MCF 10A (cell line): ENCODE measurements around the gene SULT4A1. TPM values are rescaled to one million over a fixed set of nuclear protein-coding genes. Genes with fewer than 3 reads are reported as not detected.

Experiments
- BruUV-seq: library from RNA; stranded (reverse); fragments of 400-500 nt; replicated peaks from 2 replicates; lab custom pipeline; 2021; lab: Mats Ljungman, UMichigan
- CTCF ChIA-PET: fragments of 300-600 bp; sonication (Branson Sonifier 250); formaldehyde crosslinking; extraction: SDS; loops from one replicate; lab custom pipeline; 2021; ENCODE audit warnings: antibody characterized with exemption, inconsistent platforms; lab: Yijun Ruan, JAX
- POLR2A ChIA-PET: fragments of 300-600, 350-650 bp; sonication (Branson Sonifier 250); formaldehyde crosslinking; extraction: SDS; loops from one replicate; lab custom pipeline; 2020; ENCODE audit warnings: antibody characterized with exemption, inconsistent platforms; lab: Yijun Ruan, JAX
- DNase-seq: peaks from one replicate; pipeline ENCODE4 v3.0.0-alpha.2; 2018; ENCODE audit not compliant: unreplicated experiment
- H3K27ac Mint-ChIP-seq: one replicate; pipeline ENCODE4 v1.8.0; 2022; ENCODE audit warnings: mild to moderate bottlenecking, low read depth, mixed read lengths; ENCODE audit not compliant: unreplicated experiment
- H3K27me3 Mint-ChIP-seq: one replicate; pipeline ENCODE4 v1.8.0; 2022; ENCODE audit warnings: mixed read lengths; ENCODE audit not compliant: insufficient read depth, unreplicated experiment
- H3K36me3 Mint-ChIP-seq: one replicate; pipeline ENCODE4 v1.8.0; 2022; ENCODE audit warnings: mild to moderate bottlenecking, moderate library complexity, mixed read lengths; ENCODE audit not compliant: insufficient read depth, unreplicated experiment
- H3K4me1 Mint-ChIP-seq: one replicate; pipeline ENCODE4 v1.8.0; 2022; ENCODE audit warnings: mixed read lengths; ENCODE audit not compliant: insufficient read depth, unreplicated experiment
- H3K4me3 Mint-ChIP-seq: one replicate; pipeline ENCODE4 v1.8.0; 2022; ENCODE audit warnings: mild to moderate bottlenecking, moderate library complexity, mixed read lengths; ENCODE audit not compliant: unreplicated experiment
- H3K9me3 Mint-ChIP-seq: one replicate; pipeline ENCODE4 v1.8.0; 2022; ENCODE audit warnings: mixed read lengths; ENCODE audit not compliant: unreplicated experiment
- CTCF ChIP-seq: fragments of 200-600 bp; IDR thresholded peaks from one replicate; pipeline ENCODE4 v1.8.0; 2022; ENCODE audit warnings: antibody characterized with exemption, mild to moderate bottlenecking; ENCODE audit not compliant: unreplicated experiment
- intact Hi-C: fragments of 100-400 bp; cut with micrococcal nuclease; formaldehyde crosslinking; loops from 2 replicates; pipeline ENCODE4 v1.14.1; 2022
- total RNA-seq: library from RNA; stranded (reverse); gene quantifications from 2 replicates; pipeline ENCODE4 v1.2.3, GENCODE V29; 2022

Gene SULT4A1
- total RNA-seq, 1 experiment from 2014 or later, result not detected

GRCh38 chr22:43900206-43900605, 37.9 kb upstream of the SULT4A1 start:
- no peak overlapping the region for H3K27ac Mint-ChIP-seq
- H3K4me3 Mint-ChIP-seq, result no peak overlapping the region
- peaks cover 5% of the 10 kb centered on the region for H3K36me3 Mint-ChIP-seq
- no peaks in the 10 kb centered on the region for H3K27me3 Mint-ChIP-seq
- no TSS peak for BruUV-seq
- POLR2A ChIA-PET, result no interaction called here
- TF ChIP-seq CTCF, result no peak
- intact Hi-C loops, result loop anchor here (10.0 kb wide), 1 partner anchor 625 kb away; no protein-coding TSS in a partner anchor
- CTCF ChIA-PET, result interaction anchor here (0.9 to 4.2 kb wide), 3 partner anchors 11 to 33 kb away, joined by 3 to 38 read pairs (median 5); no protein-coding TSS in a partner anchor
- peaks cover 13% of the 10 kb centered on the region for H3K4me1 Mint-ChIP-seq
- H3K9me3 Mint-ChIP-seq, result no peaks in the 10 kb centered on the region
- no peak for DNase-seq

GRCh38 chr22:43897751-43898261, 35.5 kb upstream of the SULT4A1 start:
- POLR2A ChIA-PET, result interaction anchor here (0.7 to 1.1 kb wide), 2 partner anchors 22 to 26 kb away, joined by 3 to 4 read pairs; partner anchors contain the start of gene PNPLA3
- CTCF ChIA-PET, result interaction anchor here (0.6 to 4.2 kb wide), 8 partner anchors 10 to 1966 kb away, joined by 3 to 38 read pairs (median 3); no protein-coding TSS in a partner anchor
- intact Hi-C loops, result no loop called here
- Mint-ChIP-seq H3K36me3 (peaks cover 5% of the 10 kb centered on the region), H3K27ac (no peak overlapping the region), H3K27me3 (no peaks in the 10 kb centered on the region), H3K4me3 (no peak overlapping the region), H3K4me1 (peaks cover 13% of the 10 kb centered on the region), H3K9me3 (no peaks in the 10 kb centered on the region)
- BruUV-seq, result no TSS peak
- DNase-seq, result no peak
- TF ChIP-seq CTCF, result no peak

GRCh38 chr22:43895986-43896645, 33.8 kb upstream of the SULT4A1 start:
- intact Hi-C loops, result no loop called here
- Mint-ChIP-seq H3K27me3 (no peaks in the 10 kb centered on the region), H3K4me3 (no peak overlapping the region), H3K9me3 (no peaks in the 10 kb centered on the region), H3K27ac (no peak overlapping the region), H3K4me1 (peaks cover 13% of the 10 kb centered on the region), H3K36me3 (peaks cover 5% of the 10 kb centered on the region)
- CTCF ChIA-PET, result interaction anchor here (0.6 to 1.4 kb wide), 2 partner anchors 9 to 24 kb away, joined by 3 to 4 read pairs; no protein-coding TSS in a partner anchor
- DNase-seq, result no peak
- POLR2A ChIA-PET, result no interaction called here
- no peak for TF ChIP-seq CTCF
- no TSS peak for BruUV-seq

GRCh38 chr22:43894122-43894521, 31.8 kb upstream of the SULT4A1 start:
- BruUV-seq, result no TSS peak
- POLR2A ChIA-PET, result no interaction called here

More at GRCh38 chr22:43894122-43894521, 31.8 kb upstream of the SULT4A1 start:
- Mint-ChIP-seq H3K9me3 (no peaks in the 10 kb centered on the region), H3K27me3 (peaks cover 2% of the 10 kb centered on the region), H3K27ac (no peak overlapping the region), H3K36me3 (peaks cover 5% of the 10 kb centered on the region), H3K4me3 (no peak overlapping the region), H3K4me1 (peaks cover 13% of the 10 kb centered on the region)
- no peak for TF ChIP-seq CTCF
- no peak for DNase-seq
- CTCF ChIA-PET, result no interaction called here
- intact Hi-C loops, result no loop called here
